Measurements from ENCODE around the gene LHFPL4. TPM values are rescaled to one million over a fixed set of nuclear protein-coding genes. Genes with fewer than 3 reads are reported as not detected.

Gene LHFPL4
- total RNA-seq, 1 experiment from 2014 or later: not detected

GRCh38 chr3:9450991-9451390 is 102.6 kb downstream of the LHFPL4 start:
- Histone ChIP-seq H3K79me2 (ENCODE audit: low read depth) (peaks cover 23% of the 10 kb centered on the region; the same call in 1 of the 2 replicates), H3K4me1 (replicated peaks; ENCODE audit: insufficient read depth) (no peaks in the 10 kb centered on the region), H3K4me2 (no peak overlapping the region), H3K9me3 (ENCODE audit: insufficient read depth, low read depth) (no peaks in the 10 kb centered on the region), H3K27me3 (ENCODE audit: insufficient read depth, low read depth) (no peaks in the 10 kb centered on the region), H3K27ac (no peak overlapping the region), H4K20me1 (ENCODE audit: insufficient read depth) (peaks cover 85% of the 10 kb centered on the region), H3F3A (ENCODE audit: insufficient read depth, low read depth) (peaks cover 66% of the 10 kb centered on the region), H3K4me3 (no peak overlapping the region), H3K9me2 (ENCODE audit: insufficient read depth) (no peaks in the 10 kb centered on the region), H3K36me3 (ENCODE audit: low read depth) (peaks cover 80% of the 10 kb centered on the region), H2AFZ (no peak overlapping the region)
- BruUV-seq (replicated peaks): no TSS peak
- intact Hi-C loops (cut with micrococcal nuclease; ENCODE audit: unreplicated experiment): no loop called here
- CTCF ChIA-PET: no interaction called here
- POLR2A ChIA-PET (ENCODE audit: unreplicated experiment): no interaction called here
- TF ChIP-seq EZH2 (IDR thresholded peaks at IDR 0.05; ENCODE audit: low read depth) (no peak), CTCF (conservative IDR thresholded peaks at IDR 0.05) (no peak)
- no peak for DNase-seq

GRCh38 chr3:9450126-9450525 is 103.5 kb downstream of the LHFPL4 start:
- no TSS peak for BruUV-seq (replicated peaks)
- intact Hi-C loops (cut with micrococcal nuclease; ENCODE audit: unreplicated experiment): no loop called here

GRCh38 chr3:9448643-9449042 is 105.0 kb downstream of the LHFPL4 start:
- H3K9me2 ChIP-seq (ENCODE audit: insufficient read depth): no peaks in the 10 kb centered on the region
- intact Hi-C loops (cut with micrococcal nuclease; ENCODE audit: unreplicated experiment): no loop called here
- H3F3A ChIP-seq (ENCODE audit: insufficient read depth, low read depth): peaks cover 54% of the 10 kb centered on the region
- no TSS peak for BruUV-seq (replicated peaks)
- H3K9me3 ChIP-seq (ENCODE audit: insufficient read depth, low read depth): no peaks in the 10 kb centered on the region
- H2AFZ ChIP-seq: no peak overlapping the region
- H3K4me2 ChIP-seq: no peak overlapping the region
- H4K20me1 ChIP-seq (ENCODE audit: insufficient read depth): peaks cover 81% of the 10 kb centered on the region
- H3K36me3 ChIP-seq (ENCODE audit: low read depth): peaks cover 80% of the 10 kb centered on the region
- no peak for DNase-seq
- no peaks in the 10 kb centered on the region for H3K27me3 ChIP-seq (ENCODE audit: insufficient read depth, low read depth)
- CTCF ChIA-PET: no interaction called here
- no peak overlapping the region for H3K4me3 ChIP-seq
- H3K27ac ChIP-seq: 0 out of 2 replicates have a peak overlapping the region, but pooled peaks have one; percentile 1
- no peaks in the 10 kb centered on the region for H3K4me1 ChIP-seq (replicated peaks; ENCODE audit: insufficient read depth)
- POLR2A ChIA-PET (ENCODE audit: unreplicated experiment): no interaction called here
- peaks cover 23% of the 10 kb centered on the region; the same call in 1 of the 2 replicates for H3K79me2 ChIP-seq (ENCODE audit: low read depth)
- TF ChIP-seq CTCF (conservative IDR thresholded peaks at IDR 0.05) (no peak), EZH2 (IDR thresholded peaks at IDR 0.05; ENCODE audit: low read depth) (no peak)

More at GRCh38 chr3:9450126-9450525, 103.5 kb downstream of the LHFPL4 start:
- no peaks in the 10 kb centered on the region for H3K9me3 ChIP-seq (ENCODE audit: insufficient read depth, low read depth)
- peaks cover 57% of the 10 kb centered on the region for H3F3A ChIP-seq (ENCODE audit: insufficient read depth, low read depth)
- no peaks in the 10 kb centered on the region for H3K9me2 ChIP-seq (ENCODE audit: insufficient read depth)
- H3K4me1 ChIP-seq (replicated peaks; ENCODE audit: insufficient read depth): no peaks in the 10 kb centered on the region
- no peak overlapping the region for H3K27ac ChIP-seq
- no peak overlapping the region for H3K4me3 ChIP-seq
- no peak for DNase-seq
- H3K4me2 ChIP-seq: no peak overlapping the region
- H3K79me2 ChIP-seq (ENCODE audit: low read depth): peaks cover 23% of the 10 kb centered on the region; the same call in 1 of the 2 replicates
- H4K20me1 ChIP-seq (ENCODE audit: insufficient read depth): peaks cover 81% of the 10 kb centered on the region
- TF ChIP-seq CTCF (conservative IDR thresholded peaks at IDR 0.05) (no peak), EZH2 (IDR thresholded peaks at IDR 0.05; ENCODE audit: low read depth) (no peak)
- H2AFZ ChIP-seq: no peak overlapping the region
- POLR2A ChIA-PET (ENCODE audit: unreplicated experiment): no interaction called here
- no peaks in the 10 kb centered on the region for H3K27me3 ChIP-seq (ENCODE audit: insufficient read depth, low read depth)
- H3K36me3 ChIP-seq (ENCODE audit: low read depth): peaks cover 80% of the 10 kb centered on the region
- CTCF ChIA-PET: no interaction called here

Other genes with a start within 250 kb of the LHFPL4 start
- 48.8 and 49.9 TPM in 2 replicates for gene THUMPD3, start 190.8 kb downstream of the LHFPL4 start, total RNA-seq (2021)
- gene SETD5, start 156.2 kb downstream of the LHFPL4 start, total RNA-seq (2021): 117 and 140 TPM in 2 replicates
- gene MTMR14, start 95.7 kb upstream of the LHFPL4 start, total RNA-seq (2021): 39.4 and 42.1 TPM in 2 replicates
- not detected in 2 replicates for gene CPNE9, start 150.0 kb upstream of the LHFPL4 start, total RNA-seq (2021)
- gene BRPF1, start 177.9 kb upstream of the LHFPL4 start, total RNA-seq (2021): 15.9 and 18.3 TPM in 2 replicates
- 22.1 and 24.3 TPM in 2 replicates for gene OGG1, start 196.1 kb upstream of the LHFPL4 start, total RNA-seq (2021)
- 2.0 and 3.1 TPM in 2 replicates for gene CAMK1, start 216.1 kb upstream of the LHFPL4 start, total RNA-seq (2021)
- gene TADA3, start 238.7 kb upstream of the LHFPL4 start, total RNA-seq (2021): 72.4 and 99.1 TPM in 2 replicates
- 114 and 127 TPM in 2 replicates for gene ARPC4, start 239.3 kb upstream of the LHFPL4 start, total RNA-seq (2021)

Data from PC-9 (cell line).